Duodenal mucosa (tissue), 2 donors: ENCODE data around the gene TEX12.

Source experiments
- H3K27ac ChIP-seq: one replicate; pipeline ENCODE4 v1.7.0; 2013; ENCODE audit warnings: low read depth, low read length
- H3K27me3 ChIP-seq, 2 donors: one replicate each; pipeline ENCODE4 v1.7.0; 2013; ENCODE audit warnings: low read length in 2 of 2, control low read depth in 1 of 2; ENCODE audit not compliant: insufficient read depth in 2 of 2, control insufficient read depth in 1 of 2
- H3K36me3 ChIP-seq, 2 donors: one replicate each; pipeline ENCODE4 v1.7.0; 2013; ENCODE audit warnings: low read length in 2 of 2, control low read depth in 1 of 2; ENCODE audit not compliant: insufficient read depth in 2 of 2, control insufficient read depth in 1 of 2
- H3K4me1 ChIP-seq, 2 donors: one replicate each; pipeline ENCODE4 v1.7.0; 2013; ENCODE audit warnings: low read length in 2 of 2, control low read depth in 1 of 2; ENCODE audit not compliant: insufficient read depth in 2 of 2, control insufficient read depth in 1 of 2
- H3K4me3 ChIP-seq, 2 donors: one replicate each; pipeline ENCODE4 v1.7.0; 2013; ENCODE audit warnings: low read length in 2 of 2, low read depth in 1 of 2
- H3K9ac ChIP-seq, 2 donors: one replicate each; pipeline ENCODE4 v1.7.0; 2013; ENCODE audit warnings: low read length in 2 of 2, low read depth in 1 of 2
- H3K9me3 ChIP-seq, 2 donors: one replicate each; pipeline ENCODE4 v1.7.0; 2013; ENCODE audit warnings: low read length in 2 of 2, control low read depth in 1 of 2; ENCODE audit not compliant: control insufficient read depth in 1 of 2

The TEX12 gene, protein sequence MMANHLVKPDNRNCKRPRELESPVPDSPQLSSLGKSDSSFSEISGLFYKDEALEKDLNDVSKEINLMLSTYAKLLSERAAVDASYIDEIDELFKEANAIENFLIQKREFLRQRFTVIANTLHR

DNA sequence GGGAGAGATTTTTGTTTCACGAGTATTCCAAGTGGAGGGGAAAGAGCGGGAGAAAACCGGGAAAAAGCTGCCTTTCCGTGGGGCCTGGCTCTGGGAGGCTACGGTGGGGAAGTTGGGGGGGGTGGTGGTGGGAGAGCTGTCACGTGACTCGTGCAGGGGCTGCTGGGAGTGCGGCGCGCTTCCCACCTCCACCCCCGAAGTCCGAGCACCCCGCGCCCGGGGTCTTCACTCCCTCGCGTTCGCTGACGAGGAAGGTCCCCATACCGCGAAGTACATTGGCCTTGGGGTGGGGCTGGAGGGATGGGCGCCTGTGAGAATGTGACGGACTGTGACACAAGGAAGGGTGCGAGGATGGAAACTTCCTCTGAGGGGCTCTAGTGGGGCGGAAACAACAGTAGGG lies at the start of gene TEX12:
TEX12 (plus strand) TSS at position 228 of the 400 bp plus-strand sequence. CDS start 1,897 bp downstream, outside the sequence.
- Histone ChIP-seq H3K9me3 (no peaks in the 10 kb centered on the region), H3K27ac (no peak within 1 kb of the TSS), H3K9ac (no peak within 1 kb of the TSS), H3K4me3 (no peak within 1 kb of the TSS), H3K27me3 (no peaks in the 10 kb centered on the region), H3K4me1 (peaks cover 4 to 27% of the 10 kb centered on the region in 2 donors), H3K36me3 (no peaks in the 10 kb centered on the region)

DNA sequence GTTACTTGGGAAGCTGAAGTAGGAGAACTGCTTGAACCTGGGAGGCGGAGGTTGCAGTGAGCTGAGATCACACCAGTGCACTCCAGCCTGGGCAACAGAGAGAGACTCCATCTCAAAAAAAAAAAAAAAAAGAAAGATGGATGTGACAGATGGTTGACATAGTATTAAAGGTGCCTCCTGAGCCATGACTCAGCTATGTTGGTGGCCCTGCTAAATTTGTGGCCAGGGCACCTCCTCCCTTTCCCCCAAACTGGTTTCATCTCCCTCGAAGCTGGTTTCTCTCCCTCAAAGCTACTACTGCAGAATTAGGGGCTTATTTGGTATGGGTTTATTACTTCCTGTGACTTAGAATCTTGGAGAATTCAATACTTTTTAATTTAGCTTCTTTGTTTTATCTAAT lies 49.0 kb upstream of the TEX12 start:
- Histone ChIP-seq H3K4me3 (no peak overlapping the region), H3K9ac (no peak overlapping the region), H3K27ac (no peak overlapping the region), H3K4me1 (peaks cover 3 to 4% of the 10 kb centered on the region in 2 donors), H3K36me3 (no peaks in the 10 kb centered on the region), H3K27me3 (no peaks in the 10 kb centered on the region), H3K9me3 (no peaks in the 10 kb centered on the region)

DNA sequence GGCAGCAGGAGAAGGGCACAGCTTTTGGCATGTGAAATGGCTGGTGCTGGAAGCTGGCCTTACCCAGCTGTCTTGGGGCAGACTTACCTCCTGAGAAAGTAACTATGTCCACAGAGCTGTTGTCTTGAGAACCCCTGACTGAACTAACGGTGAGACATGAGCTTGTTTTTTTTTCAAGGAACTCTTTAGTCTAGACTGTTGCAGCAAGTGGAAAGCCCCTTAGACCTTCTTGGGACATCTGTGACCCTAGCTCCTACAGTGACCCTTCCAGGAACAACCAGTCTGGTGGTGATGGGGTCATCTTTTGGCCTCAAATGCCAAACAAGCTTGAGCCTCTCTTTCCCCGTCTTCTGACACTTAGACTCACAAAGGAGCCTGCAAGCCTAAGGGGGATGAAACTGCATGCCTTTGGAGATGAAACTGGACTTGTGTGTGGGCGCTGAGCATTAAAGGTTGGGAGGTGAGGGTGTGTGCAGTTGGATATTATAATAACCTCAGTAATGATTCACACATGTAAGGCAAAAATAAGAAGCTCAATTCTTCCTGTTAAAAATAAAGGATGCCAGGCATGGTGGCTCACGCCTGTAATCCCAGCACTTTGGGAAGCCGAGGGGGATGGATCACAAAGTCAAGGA lies 45.1 kb upstream of the TEX12 start:
- Histone ChIP-seq H3K4me1 (peaks cover 3 to 4% of the 10 kb centered on the region in 2 donors), H3K9me3 (no peaks in the 10 kb centered on the region), H3K27ac (no peak overlapping the region), H3K9ac (no peak overlapping the region), H3K36me3 (no peaks in the 10 kb centered on the region), H3K4me3 (no peak overlapping the region), H3K27me3 (no peaks in the 10 kb centered on the region)

DNA sequence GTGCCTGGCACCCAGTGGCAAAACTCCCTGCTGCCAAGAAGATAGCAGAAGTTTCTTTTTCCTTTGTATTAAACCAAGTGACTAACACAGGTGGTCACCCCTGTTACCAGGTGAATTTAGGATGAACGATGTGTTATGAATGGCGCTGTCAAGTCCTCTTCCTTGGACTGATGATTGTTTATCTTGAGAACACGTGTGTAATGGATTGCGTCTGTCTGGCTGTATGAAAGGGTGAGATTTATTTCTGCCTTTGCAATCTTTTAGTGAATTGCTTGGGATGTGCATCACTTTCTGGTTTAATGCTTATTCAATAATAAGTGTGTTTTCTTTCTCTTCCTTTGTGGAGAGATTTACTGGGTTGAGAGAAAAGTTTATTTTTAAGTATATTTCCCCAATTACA lies 44.0 kb upstream of the TEX12 start:
- Histone ChIP-seq H3K4me3 (no peak overlapping the region), H3K36me3 (no peaks in the 10 kb centered on the region), H3K4me1 (peaks cover 3 to 4% of the 10 kb centered on the region in 2 donors), H3K27me3 (no peaks in the 10 kb centered on the region), H3K27ac (no peak overlapping the region), H3K9me3 (no peaks in the 10 kb centered on the region), H3K9ac (no peak overlapping the region)

DNA sequence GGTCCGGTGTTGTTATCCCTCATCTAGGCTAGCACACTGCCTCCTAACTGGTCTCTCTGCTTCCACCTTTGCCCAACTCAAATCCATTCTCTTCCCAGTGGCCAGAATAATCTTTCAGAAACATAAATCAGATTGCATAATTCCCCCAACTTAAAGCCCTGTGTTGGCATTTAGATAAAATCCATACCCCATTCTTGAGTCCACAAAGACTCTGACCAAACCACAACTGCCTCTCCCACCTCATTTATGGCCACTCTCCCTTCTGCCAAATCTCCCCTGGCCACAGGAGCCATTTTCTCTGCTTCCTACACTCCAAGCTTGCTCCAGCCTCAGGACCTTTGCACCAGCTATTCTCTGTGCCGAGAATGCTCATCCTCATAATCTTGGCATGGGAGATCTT lies 40.1 kb upstream of the TEX12 start:
- Histone ChIP-seq H3K9ac (no peak overlapping the region), H3K36me3 (no peaks in the 10 kb centered on the region), H3K9me3 (no peaks in the 10 kb centered on the region), H3K4me3 (no peak overlapping the region), H3K27me3 (no peaks in the 10 kb centered on the region), H3K4me1 (peaks cover 17 to 22% of the 10 kb centered on the region in 2 donors), H3K27ac (no peak overlapping the region)

DNA sequence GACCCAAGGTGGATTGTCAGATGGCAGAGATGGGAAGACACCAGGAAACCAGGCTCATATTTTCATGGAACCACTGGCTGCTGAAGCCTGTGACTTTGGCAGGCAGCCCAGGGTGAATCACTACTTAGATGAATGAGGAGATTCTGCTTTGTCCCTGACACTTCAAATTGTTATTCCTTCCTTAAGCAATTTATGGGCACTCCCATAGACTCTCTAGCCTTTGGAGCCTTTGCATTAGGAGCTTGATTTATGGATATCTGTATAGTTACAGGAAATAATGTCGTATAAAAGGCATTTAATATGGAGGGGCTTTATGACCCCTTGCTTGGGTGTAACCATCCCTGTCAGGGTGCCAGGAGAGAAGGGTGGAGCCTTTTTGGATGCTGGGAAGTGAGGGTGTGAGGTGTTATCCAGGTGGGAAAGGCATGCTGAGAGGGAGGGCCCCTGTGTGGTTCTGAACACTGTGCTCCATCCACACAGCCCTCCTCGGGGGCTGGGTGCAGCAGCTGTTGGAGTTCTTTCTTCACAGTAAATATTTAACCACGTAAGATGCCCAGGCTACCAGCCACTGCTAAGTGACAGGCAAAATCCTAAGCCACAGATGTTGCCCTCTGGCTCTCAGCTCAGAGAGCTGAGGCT lies 38.6 kb upstream of the TEX12 start:
- Histone ChIP-seq H3K4me1 (peaks cover 27 to 33% of the 10 kb centered on the region in 2 donors), H3K27ac (no peak overlapping the region), H3K27me3 (no peaks in the 10 kb centered on the region), H3K4me3 (no peak overlapping the region), H3K9me3 (no peaks in the 10 kb centered on the region), H3K36me3 (no peaks in the 10 kb centered on the region), H3K9ac (no peak overlapping the region)

DNA sequence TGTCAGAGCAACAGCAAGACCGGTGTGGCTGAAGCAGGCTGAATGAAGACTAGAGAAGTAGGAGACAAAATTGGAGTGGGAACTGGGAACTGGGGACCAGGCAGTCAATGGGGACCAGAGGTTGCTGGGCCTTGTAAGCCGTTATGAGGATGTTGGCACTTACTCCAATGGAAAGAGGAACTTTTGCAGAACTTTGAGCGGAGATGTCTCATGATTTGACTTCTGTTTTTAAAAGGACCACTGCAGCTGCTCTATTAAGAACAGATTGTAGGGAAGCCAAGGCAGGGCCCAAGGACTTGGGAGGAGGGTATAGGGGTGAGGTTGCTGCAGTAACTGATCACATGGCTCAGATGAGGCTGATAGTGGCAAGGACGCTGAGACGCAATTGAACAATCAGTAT lies 37.5 kb upstream of the TEX12 start:
- Histone ChIP-seq H3K9me3 (no peaks in the 10 kb centered on the region), H3K36me3 (no peaks in the 10 kb centered on the region), H3K4me1 (peaks cover 27 to 33% of the 10 kb centered on the region in 2 donors), H3K27ac (no peak overlapping the region), H3K9ac (no peak overlapping the region), H3K27me3 (no peaks in the 10 kb centered on the region), H3K4me3 (no peak overlapping the region)

DNA sequence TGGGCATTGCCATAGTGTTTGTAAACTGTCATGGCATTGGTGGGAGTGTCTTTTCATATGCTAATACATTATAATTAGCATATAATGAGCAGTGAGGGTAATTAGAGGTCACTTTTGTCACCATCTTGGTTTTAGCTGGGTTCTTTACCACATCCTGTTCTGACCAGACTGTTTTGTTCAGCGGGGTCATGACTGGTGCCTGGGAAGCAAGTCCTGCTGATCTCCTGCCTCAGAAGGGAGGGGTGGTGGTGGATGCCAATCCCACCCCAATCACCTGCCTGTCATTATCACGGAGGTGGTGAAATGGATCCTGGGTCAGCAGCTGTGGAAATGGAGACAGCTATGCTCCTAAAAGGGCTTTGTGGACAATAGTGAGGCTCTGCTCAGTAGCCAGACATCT lies 34.4 kb upstream of the TEX12 start:
- peaks cover 27 to 33% of the 10 kb centered on the region in 2 donors for H3K4me1 ChIP-seq
- H3K9me3 ChIP-seq: no peaks in the 10 kb centered on the region
- H3K27me3 ChIP-seq: no peaks in the 10 kb centered on the region
- no peak overlapping the region for H3K27ac ChIP-seq
- H3K9ac ChIP-seq: no peak overlapping the region
- H3K36me3 ChIP-seq: no peaks in the 10 kb centered on the region
- H3K4me3 ChIP-seq: no peak overlapping the region

DNA sequence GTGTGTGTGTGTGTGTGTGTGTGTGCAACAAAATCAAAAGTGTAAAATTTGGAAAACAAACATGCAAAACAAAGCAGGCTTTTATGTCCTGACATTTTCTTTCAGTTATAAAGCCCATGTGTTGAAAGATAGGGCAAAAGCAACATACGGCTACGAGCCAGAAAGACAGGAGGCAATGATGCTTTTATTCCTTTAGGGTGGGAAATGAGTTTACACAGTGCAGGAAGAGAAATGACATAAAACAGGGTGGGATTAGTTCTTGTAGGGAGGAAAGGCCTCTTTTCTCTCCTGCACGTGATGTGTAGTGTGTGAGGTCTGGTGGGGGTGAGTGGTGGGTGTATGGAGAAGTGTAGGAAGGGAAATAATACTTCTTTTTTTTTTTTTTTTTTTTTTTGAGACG lies 32.7 kb upstream of the TEX12 start:
- Histone ChIP-seq H3K27me3 (no peaks in the 10 kb centered on the region), H3K4me1 (peaks cover 20 to 22% of the 10 kb centered on the region in 2 donors), H3K9me3 (no peaks in the 10 kb centered on the region), H3K36me3 (no peaks in the 10 kb centered on the region), H3K27ac (no peak overlapping the region), H3K4me3 (no peak overlapping the region), H3K9ac (no peak overlapping the region)

DNA sequence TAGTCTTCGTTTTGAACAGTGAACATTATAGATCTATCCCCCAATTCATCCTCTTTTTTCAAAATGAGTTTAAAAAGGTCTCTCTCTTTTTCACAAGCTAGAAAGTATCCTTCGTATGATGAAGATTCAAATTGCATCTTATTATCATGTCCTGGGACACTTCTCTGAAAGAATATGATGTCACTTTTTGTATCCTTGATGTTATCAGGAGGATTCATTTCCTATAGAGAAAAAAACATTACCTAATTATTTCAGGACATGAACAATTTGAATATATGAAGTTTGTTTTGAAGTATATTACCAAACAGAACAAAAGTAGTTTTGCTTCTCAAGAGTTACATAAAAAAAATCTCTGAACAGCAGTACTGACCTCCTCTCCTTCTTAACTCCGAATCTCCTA lies 23.6 kb upstream of the TEX12 start:
- no peaks in the 10 kb centered on the region for H3K4me1 ChIP-seq
- peaks cover 0 to 6% of the 10 kb centered on the region in 2 donors for H3K9me3 ChIP-seq
- peaks cover 0 to 5% of the 10 kb centered on the region in 2 donors for H3K36me3 ChIP-seq
- no peak overlapping the region for H3K9ac ChIP-seq
- no peak overlapping the region for H3K4me3 ChIP-seq
- no peak overlapping the region for H3K27ac ChIP-seq
- no peaks in the 10 kb centered on the region for H3K27me3 ChIP-seq
